Hematopoietic multipotent progenitor cell (in vitro differentiated cells): ENCODE data around the gene DNAJA2. TPM values are rescaled to one million over a fixed set of nuclear protein-coding genes. Genes with fewer than 3 reads are reported as not detected.

Source experiments
- DNase-seq, 3 donors: peaks; one replicate each; pipeline ENCODE4 v3.0.0-alpha.2; 2011 to 2015; ENCODE audit warnings: low read depth in 2 of 3, low spot score in 2 of 3
- total RNA-seq: library from RNA; depleted of rRNA; stranded (reverse); fragments of >200 nt; gene quantifications from one replicate; pipeline ENCODE4 v1.2.3, GENCODE V29; 2012

The DNAJA2 gene
- total RNA-seq, 1 donor, result 19.7 TPM

DNA sequence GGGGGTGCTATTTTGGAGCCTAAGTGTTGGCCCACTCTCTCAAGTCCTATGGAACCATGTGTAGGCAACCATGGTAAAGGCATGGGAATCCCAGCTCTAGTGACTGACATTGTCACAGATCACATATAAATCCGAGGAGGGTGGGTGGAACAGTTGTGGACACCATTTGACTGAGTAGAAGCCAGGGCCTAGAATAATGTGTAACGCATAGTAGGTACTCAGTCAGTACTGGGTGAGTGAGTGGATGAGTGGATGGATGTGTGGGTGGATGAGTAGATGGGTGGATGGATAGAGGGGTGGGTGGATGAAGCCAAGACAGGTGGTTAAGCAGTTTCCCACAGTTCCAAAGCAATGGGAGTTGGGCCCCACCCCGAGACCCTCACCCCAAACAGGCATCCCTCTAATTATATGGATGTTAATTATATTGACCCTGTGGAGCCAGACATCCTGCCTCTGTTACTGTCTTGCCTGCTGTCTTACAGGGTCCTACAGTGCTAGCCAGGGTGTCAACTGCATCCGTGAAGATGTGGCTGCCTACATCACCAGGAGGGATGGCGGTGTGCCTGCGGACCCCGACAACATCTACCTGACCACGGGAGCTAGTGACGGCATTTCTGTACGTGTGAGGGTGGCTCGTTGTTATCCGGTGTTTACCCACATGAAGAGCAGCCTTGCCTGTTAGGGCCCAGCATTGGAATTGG lies 67.0 kb downstream of the DNAJA2 start:
- no peak for DNase-seq

Other genes starting within 250 kb of the DNAJA2 start
- gene MYLK3, start 225.3 kb downstream of the DNAJA2 start, total RNA-seq, result 0.27 TPM
- 3.5 TPM for gene C16orf87, start 142.5 kb downstream of the DNAJA2 start, total RNA-seq
- 8.3 TPM for gene GPT2, start 89.3 kb downstream of the DNAJA2 start, total RNA-seq
- gene NETO2, start 170.3 kb upstream of the DNAJA2 start, total RNA-seq, result 0.27 TPM